NCI-H2107 treated with DMSO at 0.1 percent for 48 hours (cell line): ENCODE data around the gene HSPA4.
"Not testable (repeated sequence)": the region's sequence is repeated elsewhere in the genome, so short reads cannot be mapped to it uniquely, and the experiment has no call there.

ENCODE experiments used
- DNase-seq: peaks from one replicate; lab custom pipeline; 2025; ENCODE audit not compliant: unreplicated experiment; lab: John Stamatoyannopoulos, UW

Gene HSPA4

GRCh38 chr5:133049726-133050048, 2.1 kb upstream of the HSPA4 start:
- no peak for DNase-seq

- no peak for DNase-seq
These were observed 1.3 kb upstream of the HSPA4 start for GRCh38 chr5:133050521-133050920.

GRCh38 chr5:133051061-133051541, 712 bp upstream of the HSPA4 start:
- DNase-seq, result no peak

GRCh38 chr5:133052317-133053175, 733 bp downstream of the HSPA4 start:
- no peak for DNase-seq

- DNase-seq, result no peak
These were observed 1.6 kb downstream of the HSPA4 start for GRCh38 chr5:133053448-133053847.

GRCh38 chr5:133054697-133055471, 3.1 kb downstream of the HSPA4 start:
- no peak for DNase-seq

GRCh38 chr5:133056891-133057290, 5.1 kb downstream of the HSPA4 start:
- DNase-seq, result no peak

GRCh38 chr5:133059621-133060020, 7.8 kb downstream of the HSPA4 start:
- DNase-seq, result no peak

GRCh38 chr5:133062276-133062675, 10.5 kb downstream of the HSPA4 start:
- no peak for DNase-seq

GRCh38 chr5:133063965-133064364, 12.2 kb downstream of the HSPA4 start:
- no peak for DNase-seq

GRCh38 chr5:133065471-133065870, 13.7 kb downstream of the HSPA4 start:
- no peak for DNase-seq

GRCh38 chr5:133066045-133066444, 14.2 kb downstream of the HSPA4 start:
- DNase-seq, result no peak

GRCh38 chr5:133072021-133072420, 20.2 kb downstream of the HSPA4 start:
- DNase-seq, result no peak

GRCh38 chr5:133075572-133076536, 24.0 kb downstream of the HSPA4 start:
- no peak for DNase-seq

- DNase-seq, result no peak
These were observed 27.2 kb downstream of the HSPA4 start for GRCh38 chr5:133079048-133079447.

- DNase-seq, result no peak
These were observed 29.2 kb downstream of the HSPA4 start for GRCh38 chr5:133081036-133081435.

- DNase-seq, result no peak
These were observed 29.9 kb downstream of the HSPA4 start for GRCh38 chr5:133081703-133082102.

- no peak for DNase-seq
These were observed 30.3 kb downstream of the HSPA4 start for GRCh38 chr5:133082128-133082527.

- DNase-seq, result no peak
These were observed 32.1 kb downstream of the HSPA4 start for GRCh38 chr5:133083901-133084300.

- DNase-seq, result not testable (repeated sequence)
These were observed 33.4 kb downstream of the HSPA4 start for GRCh38 chr5:133085171-133085570.

GRCh38 chr5:133086366-133086875, 34.6 kb downstream of the HSPA4 start:
- DNase-seq, result no peak
